NCI-H510A (cell line): ENCODE data around the gene CA5A.
"Not testable (repeated sequence)": the region's sequence is repeated elsewhere in the genome, so short reads cannot be mapped to it uniquely, and the experiment has no call there.

Source experiments
- DNase-seq: peaks from one replicate; lab custom pipeline; 2025; lab: John Stamatoyannopoulos, UW

The CA5A gene

DNA sequence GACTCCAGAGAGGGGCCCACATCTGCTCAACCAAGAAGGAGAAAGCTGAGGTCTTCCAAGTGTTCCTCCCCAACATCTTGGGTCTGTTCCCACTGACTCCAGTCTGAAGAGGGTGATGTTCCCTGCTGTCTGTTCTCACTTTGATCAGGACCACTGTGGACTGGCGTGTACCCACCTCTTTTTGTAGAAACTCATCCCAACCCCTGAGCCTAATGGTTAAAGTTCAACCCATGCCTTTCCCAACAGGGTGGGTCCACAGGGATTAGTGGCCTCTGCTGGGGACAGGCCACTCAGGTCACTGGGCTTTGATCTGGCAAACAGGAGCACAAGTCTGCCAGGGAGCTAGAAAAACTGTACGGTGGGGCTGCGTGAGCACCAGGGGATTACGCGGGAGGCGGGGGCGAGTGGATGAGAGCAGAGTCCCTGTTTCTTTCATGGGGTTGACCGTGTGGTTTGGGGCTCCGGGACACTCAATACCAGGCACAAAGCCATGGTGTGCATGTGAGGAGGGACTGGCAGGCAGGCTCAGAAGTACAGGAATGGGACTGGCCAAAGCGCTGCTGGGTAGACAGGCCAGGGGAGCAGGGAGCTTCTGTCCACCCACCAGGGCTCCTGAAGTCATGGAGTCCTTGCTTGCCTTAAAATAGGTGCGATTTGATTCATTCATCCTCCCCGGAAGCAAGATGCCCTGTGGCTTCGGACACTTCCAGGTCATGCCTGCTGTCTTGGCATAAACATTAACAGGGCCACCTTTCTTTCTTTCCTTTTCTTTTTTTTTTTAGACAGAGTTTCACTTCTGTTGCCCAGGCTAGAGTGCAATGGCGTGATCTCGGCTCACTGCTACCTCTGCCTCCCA is at the start of gene CA5A:
Gene CA5A (minus strand): TSS at position 155 of the 856 bp plus-strand sequence. CDS start 79 bp downstream, at position 76.
- DNase-seq: no peak

DNA sequence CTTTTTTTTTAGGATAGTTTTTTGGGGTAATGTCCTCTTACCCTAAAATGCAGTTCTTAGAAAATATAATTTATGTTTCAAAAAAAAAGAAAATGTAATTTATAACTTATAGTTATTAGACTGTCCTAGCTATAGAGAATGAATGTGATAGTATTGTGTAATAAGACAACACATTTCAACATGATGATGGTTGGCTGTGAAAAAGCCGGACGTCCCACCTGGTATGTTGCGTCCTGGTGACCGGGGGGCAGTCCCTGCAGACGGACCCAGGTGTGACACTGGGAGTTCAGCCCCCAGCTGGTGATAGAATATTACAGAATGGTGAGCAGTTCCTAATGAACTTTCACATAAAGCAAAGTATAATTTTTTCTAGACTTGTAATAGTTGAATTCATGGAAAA is 49.2 kb upstream of the CA5A start:
- DNase-seq: not testable (repeated sequence)

GRCh38 chr16:87984632-87985267 is 48.4 kb upstream of the CA5A start:
- no peak for DNase-seq

- DNase-seq: not testable (repeated sequence)
Observed at GRCh38 chr16:87984180-87984579, 47.9 kb upstream of the CA5A start.

- DNase-seq: not testable (repeated sequence)
Observed at GRCh38 chr16:87983737-87984097, 47.4 kb upstream of the CA5A start.

GRCh38 chr16:87983072-87983736 is 46.9 kb upstream of the CA5A start:
- not testable (repeated sequence) for DNase-seq

- no peak for DNase-seq
Observed at GRCh38 chr16:87982581-87983041, 46.3 kb upstream of the CA5A start.

DNA sequence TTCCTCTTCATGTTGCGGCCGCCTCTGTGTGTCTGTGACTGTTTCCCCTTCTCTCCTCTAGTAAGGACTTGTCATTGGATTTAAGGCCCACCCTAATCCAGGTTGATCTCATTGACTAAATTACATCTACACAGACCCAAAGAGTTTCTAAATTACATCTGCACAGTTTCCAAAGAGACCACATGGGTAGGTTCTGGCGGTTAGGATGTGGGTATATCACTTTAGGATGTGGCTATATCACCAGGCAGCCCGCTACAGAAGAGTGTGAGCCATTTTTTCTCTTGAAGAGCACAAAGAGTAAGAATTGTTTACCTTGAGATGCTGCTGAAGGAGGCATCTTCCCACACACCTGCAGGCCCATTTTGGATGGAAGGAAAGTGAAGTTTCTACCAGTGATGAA is 45.0 kb upstream of the CA5A start:
- not testable (repeated sequence) for DNase-seq

- DNase-seq: not testable (repeated sequence)
Observed at GRCh38 chr16:87979911-87980630, 43.7 kb upstream of the CA5A start.

DNA sequence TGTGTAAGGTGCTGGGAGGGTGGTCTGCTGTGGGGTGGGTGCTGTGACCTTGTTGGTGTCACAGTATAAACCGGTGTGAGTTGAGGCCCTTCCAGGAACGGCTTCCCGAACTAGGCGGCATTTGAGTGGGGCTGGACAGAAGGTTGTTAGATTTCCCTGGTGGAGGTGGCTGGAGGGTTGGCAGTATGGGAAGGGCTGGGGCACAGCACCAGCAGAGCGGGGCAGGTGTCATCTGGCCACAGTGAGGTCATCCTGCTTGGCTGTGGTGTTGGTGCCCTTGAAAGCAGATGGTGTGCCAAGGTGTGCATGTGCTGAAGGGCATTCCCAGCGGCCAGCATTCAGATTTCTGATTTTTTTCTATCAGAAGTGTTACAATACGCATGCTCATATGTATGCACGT is 43.0 kb upstream of the CA5A start:
- no peak for DNase-seq

DNA sequence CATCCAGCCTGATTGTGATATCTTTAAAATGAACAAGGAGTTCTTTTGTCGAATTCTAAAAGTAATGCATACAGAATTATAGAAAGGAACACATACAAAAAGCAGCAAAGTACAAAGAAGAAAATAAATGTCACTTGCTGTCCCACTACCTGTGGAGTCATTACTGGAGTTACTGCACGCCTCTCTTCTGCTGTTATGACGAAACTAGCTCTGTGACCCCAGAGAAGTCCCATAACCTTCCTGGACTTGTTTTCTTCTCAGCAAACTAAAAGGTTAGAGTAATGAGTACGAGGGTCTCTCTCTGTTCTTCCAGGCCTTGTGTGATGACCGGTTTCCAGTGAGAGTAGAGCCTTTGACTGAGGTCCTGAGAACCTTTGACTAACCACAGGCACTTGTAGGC is 41.8 kb upstream of the CA5A start:
- no peak for DNase-seq

DNA sequence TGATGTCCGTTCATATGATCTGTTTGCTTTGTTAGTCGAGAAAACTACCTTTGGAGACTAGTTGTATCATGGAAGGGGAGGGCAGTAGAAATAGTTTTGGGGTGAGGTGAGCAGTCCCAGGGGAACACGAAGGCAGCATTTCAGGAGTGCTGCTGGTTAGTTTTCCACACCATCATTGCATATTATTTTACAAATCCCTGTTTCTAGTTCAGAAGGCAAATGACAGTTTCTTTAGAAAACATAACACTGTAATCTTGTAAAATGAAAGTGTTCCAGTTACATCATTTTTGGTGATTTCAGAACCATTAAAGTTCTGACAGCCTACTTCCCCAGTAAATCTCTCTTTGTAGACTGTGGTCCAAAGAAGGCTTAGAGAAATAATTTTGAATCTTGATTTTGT is 40.3 kb upstream of the CA5A start:
- no peak for DNase-seq

- DNase-seq: no peak
Observed at GRCh38 chr16:87974178-87974577, 37.8 kb upstream of the CA5A start.

DNA sequence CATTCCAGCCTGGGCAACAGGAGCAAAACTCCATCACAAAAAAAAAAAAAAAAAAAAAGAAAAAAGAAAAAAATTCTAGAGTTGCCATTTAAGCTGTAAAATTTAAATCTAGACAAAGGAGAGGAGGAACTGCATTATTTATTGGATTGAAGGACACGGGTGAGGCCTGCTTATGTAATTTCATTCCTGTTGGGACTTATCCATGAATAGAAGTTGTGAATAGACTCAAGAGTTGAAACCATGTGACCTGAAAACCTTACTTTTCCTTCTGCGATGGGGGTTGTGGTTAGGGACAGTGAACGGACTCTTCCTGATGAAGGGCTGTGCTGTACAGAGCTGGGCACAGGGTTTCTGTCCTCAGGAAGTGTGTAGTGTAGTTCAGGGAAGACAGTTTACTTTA is 37.4 kb upstream of the CA5A start:
- DNase-seq: no peak

DNA sequence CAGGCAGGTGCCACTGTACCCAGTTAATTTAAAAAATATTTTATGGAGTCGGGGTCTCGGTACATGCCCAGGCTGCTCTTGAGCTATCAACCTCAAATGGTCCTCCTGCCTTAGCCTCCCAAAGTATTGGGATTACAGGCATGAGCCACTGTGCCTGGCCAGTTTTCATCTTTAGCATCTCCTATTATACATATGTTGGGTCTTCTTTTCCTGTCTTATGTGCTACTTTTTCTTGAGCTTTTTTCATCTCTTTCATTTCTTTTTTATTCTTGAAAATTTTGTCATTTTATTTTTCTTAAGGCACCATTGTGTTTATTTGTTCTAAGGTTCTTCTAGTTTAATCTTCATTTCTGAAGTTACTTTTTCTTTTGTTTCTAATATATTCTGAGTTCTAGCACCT is 35.6 kb upstream of the CA5A start:
- no peak for DNase-seq

DNA sequence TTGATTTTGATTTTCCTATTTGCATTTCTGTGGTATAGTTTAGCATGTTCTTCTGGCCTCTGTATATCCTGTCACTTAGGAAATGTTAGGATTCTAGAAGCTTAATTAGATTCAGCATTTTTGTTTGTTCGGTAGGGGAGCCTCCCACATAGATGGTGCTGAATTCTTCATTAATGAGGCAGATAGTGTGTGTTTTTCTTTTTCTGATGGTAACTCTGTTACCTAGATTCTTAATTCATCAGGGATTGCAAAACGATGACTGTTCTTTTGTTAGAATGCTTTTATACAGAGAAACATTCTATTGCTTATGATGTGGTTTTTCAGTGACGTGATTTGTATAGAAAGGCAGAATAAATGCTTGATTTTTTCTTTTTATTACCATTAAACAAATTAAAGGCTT is 33.9 kb upstream of the CA5A start:
- DNase-seq: no peak

- no peak for DNase-seq
Observed at GRCh38 chr16:87968541-87968940, 32.2 kb upstream of the CA5A start.

- DNase-seq: no peak
Observed at GRCh38 chr16:87966685-87967185, 30.4 kb upstream of the CA5A start.

- no peak for DNase-seq
Observed at GRCh38 chr16:87966064-87966645, 29.8 kb upstream of the CA5A start.

DNA sequence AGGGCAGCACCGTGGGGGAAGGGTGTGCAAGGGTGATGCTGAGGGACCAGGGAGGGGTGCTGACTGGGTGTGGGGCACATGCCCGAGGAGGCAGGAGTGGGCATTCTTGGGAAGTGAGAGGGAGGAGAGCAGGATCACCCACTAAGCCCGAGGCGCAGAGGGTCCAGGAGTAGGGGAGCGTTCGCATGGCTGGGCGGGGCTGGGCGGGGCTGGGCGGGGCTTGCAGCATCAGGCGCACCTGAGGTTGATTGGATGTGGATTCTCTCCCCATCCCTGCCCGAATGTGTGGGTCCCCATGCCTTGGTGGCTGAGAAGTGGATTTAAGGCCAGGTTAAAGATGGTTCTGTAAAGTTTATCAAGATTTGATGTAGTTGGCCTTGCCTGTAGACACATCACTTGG is 29.1 kb upstream of the CA5A start:
- DNase-seq: no peak

GRCh38 chr16:87964049-87964659 is 27.8 kb upstream of the CA5A start:
- no peak for DNase-seq
